A549 treated with GW870086 at 1 μM for 4 hours (cell line): ENCODE results near the gene LDLRAD4. TPM values are rescaled to one million over a fixed set of nuclear protein-coding genes. Genes with fewer than 3 reads are reported as not detected.

Experiments used
- total RNA-seq: library from RNA; stranded (reverse); fragments of 200-300 nt; extraction: Qiagen RNA extraction; gene quantifications from 5 replicates; pipeline ENCODE4 v1.2.3, GENCODE V29; 2022; ENCODE audit warnings: low read depth

Gene LDLRAD4
- 1.5 to 3.3 TPM (median 2.0 TPM) in 5 replicates for total RNA-seq

DNA sequence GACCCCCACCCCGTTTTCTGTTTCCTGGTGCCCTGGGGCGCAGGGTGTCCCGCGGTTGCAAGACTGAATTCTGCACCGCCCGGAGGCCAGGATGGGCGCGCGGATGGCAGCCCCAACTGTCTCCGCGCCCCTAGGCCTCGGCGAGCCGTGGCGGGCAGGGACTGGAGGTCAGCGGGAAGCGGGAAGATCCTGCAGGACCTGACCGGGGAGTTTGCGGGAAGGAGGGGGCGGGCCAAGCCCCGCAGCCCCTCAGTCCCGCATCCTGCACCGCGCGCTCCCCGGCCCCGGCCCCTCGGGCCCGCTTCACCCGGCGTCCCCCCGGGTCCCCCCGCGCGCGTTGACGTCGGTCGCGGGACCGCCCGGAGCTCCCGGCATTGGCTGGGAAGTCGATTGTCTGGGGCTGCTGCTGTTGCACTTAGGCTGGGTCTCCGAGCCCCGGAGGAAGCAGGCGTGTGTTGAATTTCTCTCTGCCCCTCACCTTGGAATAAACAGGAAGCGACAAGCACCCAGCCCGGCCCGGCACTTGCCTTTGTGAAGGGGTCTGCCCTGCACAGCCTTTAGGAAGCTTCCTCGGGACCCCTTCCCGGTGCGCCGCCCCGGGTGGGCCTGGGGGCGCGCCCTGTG, at the start of gene LDLRAD4:
LDLRAD4 (plus strand) TSS at position 393 of the 624 bp plus-strand sequence.

Other genes with a start within 250 kb of the LDLRAD4 start
- 5.9 to 9.5 TPM (median 8.1 TPM) in 5 replicates for gene CEP192, start 227.4 kb upstream of the LDLRAD4 start, total RNA-seq